GM08714 (cell line): ENCODE data around the gene CHST10.
"Not testable (repeated sequence)": the region's sequence is repeated elsewhere in the genome, so short reads cannot be mapped to it uniquely, and the experiment has no call there.

ENCODE experiments used
- H3K4me3 ChIP-seq: fragments of 200-500 bp; sonication (Bioruptor generic); 2 replicates; pipeline ENCODE4 v1.5.1; 2014; ENCODE audit warnings: mild to moderate bottlenecking, low read length, inconsistent platforms
- ZNF274 ChIP-seq: IDR thresholded peaks from 2 replicates; pipeline ENCODE4 v1.6.1; 2012; ENCODE audit warnings: mild to moderate bottlenecking, low read depth, low read length

CHST10 gene

DNA sequence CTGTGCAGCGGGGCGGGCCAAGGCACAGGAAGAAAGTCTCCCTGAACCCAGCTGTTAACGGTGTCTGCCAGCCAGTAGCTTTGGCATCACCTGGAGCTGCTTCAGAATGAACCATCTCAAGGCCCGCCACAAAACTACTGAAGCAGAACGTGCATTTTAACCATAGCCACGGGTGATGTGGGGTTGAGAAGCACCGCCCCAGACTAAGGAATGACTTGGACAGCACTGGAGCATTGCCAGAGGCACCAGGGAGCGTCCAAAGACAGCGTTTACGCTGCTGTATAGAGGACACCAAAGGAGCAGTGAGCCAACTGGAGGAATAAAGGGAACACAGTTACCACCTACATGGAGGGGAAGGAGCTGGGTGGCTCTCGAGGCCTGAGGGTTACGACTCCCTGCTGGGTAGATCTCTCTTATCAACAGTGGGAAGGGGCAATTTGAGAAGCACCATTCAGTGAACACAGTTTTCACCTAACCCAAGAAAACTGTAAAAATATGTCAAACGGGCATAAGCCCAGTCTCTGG, 66.7 kb downstream of the CHST10 start:
- no peak for TF ChIP-seq ZNF274
- H3K4me3 ChIP-seq = no peak overlapping the region

DNA sequence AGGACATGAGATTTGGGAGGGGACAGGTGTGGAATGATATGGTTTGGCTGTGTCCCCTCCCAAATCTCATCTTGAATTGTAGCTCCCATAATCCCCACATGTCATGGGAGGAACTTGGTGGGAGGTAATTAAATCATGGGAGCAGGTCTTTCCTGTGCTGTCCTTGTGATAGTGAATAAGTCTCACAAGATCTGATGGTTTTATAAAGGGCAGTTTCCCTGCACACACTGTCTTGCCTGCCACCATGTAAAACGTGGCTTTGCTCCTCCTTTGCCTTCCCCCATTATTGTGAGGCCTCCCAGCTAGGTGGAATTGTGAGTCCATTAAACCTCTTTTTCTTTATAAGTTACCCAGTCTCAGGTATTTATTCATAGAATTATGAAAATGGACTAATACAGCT, 72.3 kb downstream of the CHST10 start:
- not testable (repeated sequence) for H3K4me3 ChIP-seq

GRCh38 chr2:100344433-100344832, 73.0 kb downstream of the CHST10 start:
- no peak for TF ChIP-seq ZNF274

GRCh38 chr2:100342466-100342865, 75.0 kb downstream of the CHST10 start:
- not testable (repeated sequence) for H3K4me3 ChIP-seq

More at GRCh38 chr2:100344433-100344832, 73.0 kb downstream of the CHST10 start:
- H3K4me3 ChIP-seq = no peak overlapping the region
